GM12878 (cell line): ENCODE results near the gene THY1.

ENCODE experiments used
- POLR2AphosphoS5 ChIP-seq: IDR thresholded peaks from 2 replicates; pipeline ENCODE4 v1.6.1; 2011; ENCODE audit warnings: mild to moderate bottlenecking, low read length, inconsistent platforms
- SMAD1 ChIP-seq: fragments of 450-650 bp; IDR thresholded peaks from 2 replicates; pipeline ENCODE4 v1.6.1; 2018; ENCODE audit warnings: mild to moderate bottlenecking, low read depth; ENCODE audit not compliant: partially characterized antibody
- TAF1 ChIP-seq: IDR thresholded peaks from 2 replicates; pipeline ENCODE4 v1.6.1; 2011; ENCODE audit warnings: mild to moderate bottlenecking, low read depth, low read length, borderline replicate concordance
- ZNF274 ChIP-seq: IDR thresholded peaks from one replicate; pipeline ENCODE4 v1.8.0; 2011; ENCODE audit not compliant: insufficient read length, insufficient read depth
- TF ChIP-seq, protein P1 (sequence below): IDR thresholded peaks from 2 replicates; pipeline ENCODE4 v1.6.1; 2012; ENCODE audit warnings: low read depth, low read length, improper control_type of control experiment
- TF ChIP-seq, protein P2 (sequence below), 3 experiments: IDR thresholded peaks in 2 of 3; conservative IDR thresholded peaks in 1 of 3; 2 replicates each; pipeline ENCODE4 v1.5.1; 2011; ENCODE audit warnings: low read depth in 3 of 3, low read length in 3 of 3, mild to moderate bottlenecking in 3 of 3, control low read depth in 2 of 3, moderate library complexity in 2 of 3, inconsistent platforms in 1 of 3, mixed read lengths in 1 of 3; ENCODE audit not compliant: control insufficient read depth in 2 of 3, insufficient read depth in 1 of 3; ENCODE audit errors: extremely low read depth in 1 of 3
- TF ChIP-seq, protein P3 (sequence below): IDR thresholded peaks from 2 replicates; pipeline ENCODE4 v1.6.1; 2011; ENCODE audit warnings: low read depth, mild to moderate bottlenecking, low read length, moderate library complexity, borderline replicate concordance; ENCODE audit errors: extremely low read depth

DNA sequence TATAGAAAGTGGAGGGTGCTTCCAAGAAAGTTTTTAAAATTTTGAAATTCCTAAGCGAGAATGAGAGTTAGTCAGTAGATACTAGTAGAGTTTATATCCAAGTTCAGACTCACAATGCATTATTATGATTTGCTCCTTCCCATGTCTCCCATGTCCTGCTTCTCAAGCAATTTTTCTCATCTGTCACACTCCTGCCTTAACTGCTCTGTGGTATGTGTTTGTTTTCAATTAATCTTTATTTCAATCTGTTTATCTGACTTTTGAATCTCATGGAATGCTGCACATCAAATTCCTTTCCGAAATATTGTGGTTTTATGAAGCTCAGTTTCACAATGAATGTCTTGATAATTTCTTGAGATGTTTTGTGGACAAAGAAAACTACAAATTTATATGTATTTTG, 18.1 kb downstream of the THY1 start:
- TF ChIP-seq POLR2AphosphoS5 (no peak), TAF1 (no peak), SMAD1 (no peak), ZNF274 (no peak)
- TF ChIP-seq, protein P1, sequence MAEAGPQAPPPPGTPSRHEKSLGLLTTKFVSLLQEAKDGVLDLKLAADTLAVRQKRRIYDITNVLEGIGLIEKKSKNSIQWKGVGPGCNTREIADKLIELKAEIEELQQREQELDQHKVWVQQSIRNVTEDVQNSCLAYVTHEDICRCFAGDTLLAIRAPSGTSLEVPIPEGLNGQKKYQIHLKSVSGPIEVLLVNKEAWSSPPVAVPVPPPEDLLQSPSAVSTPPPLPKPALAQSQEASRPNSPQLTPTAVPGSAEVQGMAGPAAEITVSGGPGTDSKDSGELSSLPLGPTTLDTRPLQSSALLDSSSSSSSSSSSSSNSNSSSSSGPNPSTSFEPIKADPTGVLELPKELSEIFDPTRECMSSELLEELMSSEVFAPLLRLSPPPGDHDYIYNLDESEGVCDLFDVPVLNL = no peak
- TF ChIP-seq, protein P2, sequence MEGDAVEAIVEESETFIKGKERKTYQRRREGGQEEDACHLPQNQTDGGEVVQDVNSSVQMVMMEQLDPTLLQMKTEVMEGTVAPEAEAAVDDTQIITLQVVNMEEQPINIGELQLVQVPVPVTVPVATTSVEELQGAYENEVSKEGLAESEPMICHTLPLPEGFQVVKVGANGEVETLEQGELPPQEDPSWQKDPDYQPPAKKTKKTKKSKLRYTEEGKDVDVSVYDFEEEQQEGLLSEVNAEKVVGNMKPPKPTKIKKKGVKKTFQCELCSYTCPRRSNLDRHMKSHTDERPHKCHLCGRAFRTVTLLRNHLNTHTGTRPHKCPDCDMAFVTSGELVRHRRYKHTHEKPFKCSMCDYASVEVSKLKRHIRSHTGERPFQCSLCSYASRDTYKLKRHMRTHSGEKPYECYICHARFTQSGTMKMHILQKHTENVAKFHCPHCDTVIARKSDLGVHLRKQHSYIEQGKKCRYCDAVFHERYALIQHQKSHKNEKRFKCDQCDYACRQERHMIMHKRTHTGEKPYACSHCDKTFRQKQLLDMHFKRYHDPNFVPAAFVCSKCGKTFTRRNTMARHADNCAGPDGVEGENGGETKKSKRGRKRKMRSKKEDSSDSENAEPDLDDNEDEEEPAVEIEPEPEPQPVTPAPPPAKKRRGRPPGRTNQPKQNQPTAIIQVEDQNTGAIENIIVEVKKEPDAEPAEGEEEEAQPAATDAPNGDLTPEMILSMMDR (IDR thresholded peaks at IDR 0.05 in 2 of 3, conservative IDR thresholded peaks at IDR 0.05 in 1 of 3; ENCODE audit: control insufficient read depth in 2 of 3, extremely low read depth in 1 of 3, insufficient read depth in 1 of 3, low read depth in 3 of 3, low read length in 3 of 3) = no peak
- TF ChIP-seq, protein P3, sequence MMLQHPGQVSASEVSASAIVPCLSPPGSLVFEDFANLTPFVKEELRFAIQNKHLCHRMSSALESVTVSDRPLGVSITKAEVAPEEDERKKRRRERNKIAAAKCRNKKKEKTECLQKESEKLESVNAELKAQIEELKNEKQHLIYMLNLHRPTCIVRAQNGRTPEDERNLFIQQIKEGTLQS = no peak
